Stimulated activated CD4-positive, alpha-beta T cell treated with anti-CD3 and anti-CD28 coated beads, Interleukin-15, amount 100 ng/mL, for 48 hours (primary cell): Measurements from ENCODE around the gene CLEC4A.
"Not testable (repeated sequence)": the region's sequence is repeated elsewhere in the genome, so short reads cannot be mapped to it uniquely, and the experiment has no call there.

ENCODE experiments used
- DNase-seq, 2 donors: peaks; one replicate each; pipeline ENCODE4 v3.0.0-alpha.2; 2020; ENCODE audit warnings: low read depth in 2 of 2

CLEC4A gene

GRCh38 chr12:8133636-8134397, 10.4 kb downstream of the CLEC4A start:
- not testable (repeated sequence) for DNase-seq

- DNase-seq: not testable (repeated sequence)
Measured at GRCh38 chr12:8134398-8134930, 11.0 kb downstream of the CLEC4A start.

GRCh38 chr12:8141647-8142046, 18.2 kb downstream of the CLEC4A start:
- not testable (repeated sequence) for DNase-seq

- DNase-seq: no peak
Measured at GRCh38 chr12:8143261-8143660, 19.8 kb downstream of the CLEC4A start.

GRCh38 chr12:8145754-8146441, 22.5 kb downstream of the CLEC4A start:
- no peak for DNase-seq

GRCh38 chr12:8146442-8146771, 23.0 kb downstream of the CLEC4A start:
- no peak for DNase-seq

GRCh38 chr12:8154526-8154925, 31.1 kb downstream of the CLEC4A start:
- no peak for DNase-seq

GRCh38 chr12:8156416-8156815, 33.0 kb downstream of the CLEC4A start:
- DNase-seq: no peak

- DNase-seq: no peak
Measured at GRCh38 chr12:8156845-8157244, 33.4 kb downstream of the CLEC4A start, which contains the start of gene ZNF705A. Gene ZNF705A, plus strand, starts transcription at chr12:8157015. Its CDS starts 15,611 bp downstream, at chr12:8172626.

- DNase-seq: no peak
Measured at GRCh38 chr12:8157484-8158198, 34.2 kb downstream of the CLEC4A start.

- not testable (repeated sequence) for DNase-seq
Measured at GRCh38 chr12:8172911-8173310, 49.5 kb downstream of the CLEC4A start.

GRCh38 chr12:8179989-8180585, 56.7 kb downstream of the CLEC4A start:
- DNase-seq: peak; percentile 41 to 72

GRCh38 chr12:8181271-8181670, 57.9 kb downstream of the CLEC4A start:
- DNase-seq: not testable (repeated sequence)

- not testable (repeated sequence) for DNase-seq
Measured at GRCh38 chr12:8182923-8183322, 59.5 kb downstream of the CLEC4A start.

- DNase-seq: not testable (repeated sequence)
Measured at GRCh38 chr12:8183346-8183745, 59.9 kb downstream of the CLEC4A start.

GRCh38 chr12:8184206-8184605, 60.8 kb downstream of the CLEC4A start:
- not testable (repeated sequence) for DNase-seq

- DNase-seq: not testable (repeated sequence)
Measured at GRCh38 chr12:8188088-8188487, 64.7 kb downstream of the CLEC4A start.
